Measurements from ENCODE around the gene SLC5A3. TPM values are rescaled to one million over a fixed set of nuclear protein-coding genes. Genes with fewer than 3 reads are reported as not detected.

Gene SLC5A3
- total RNA-seq, 1 experiment from 2014 or later, result 8.8 TPM

- Histone ChIP-seq H3K27ac (no peak overlapping the region), H3K27me3 (ENCODE audit: insufficient read depth, low read depth) (no peaks in the 10 kb centered on the region; the same call in 1 of the 2 replicates), H3K9me3 (ENCODE audit: insufficient read depth, low read depth) (no peaks in the 10 kb centered on the region), H3K79me2 (ENCODE audit: low read depth) (no peaks in the 10 kb centered on the region), H3K4me3 (no peak overlapping the region), H3F3A (ENCODE audit: insufficient read depth, low read depth) (no peaks in the 10 kb centered on the region), H3K4me1 (replicated peaks; ENCODE audit: insufficient read depth) (no peaks in the 10 kb centered on the region), H4K20me1 (ENCODE audit: insufficient read depth) (no peaks in the 10 kb centered on the region), H2AFZ (no peak overlapping the region), H3K9me2 (ENCODE audit: insufficient read depth) (no peaks in the 10 kb centered on the region), H3K36me3 (ENCODE audit: low read depth) (no peaks in the 10 kb centered on the region), H3K4me2 (no peak overlapping the region)
- ChIA-PET POLR2A (ENCODE audit: unreplicated experiment) (interaction anchor here (0.6 kb wide), 1 partner anchor 96 kb away, joined by 8 read pairs; no protein-coding TSS in a partner anchor), CTCF (no interaction called here)
- no TSS peak for BruUV-seq (replicated peaks)
- intact Hi-C loops (cut with micrococcal nuclease; ENCODE audit: unreplicated experiment), result no loop called here
- no peak for DNase-seq
- TF ChIP-seq CTCF (conservative IDR thresholded peaks at IDR 0.05) (no peak), EZH2 (IDR thresholded peaks at IDR 0.05; ENCODE audit: low read depth) (no peak)
These were observed 38.9 kb upstream of the SLC5A3 start for GRCh38 chr21:34034369-34035014.

- ChIA-PET POLR2A (ENCODE audit: unreplicated experiment) (no interaction called here), CTCF (no interaction called here)
- Histone ChIP-seq H3K79me2 (ENCODE audit: low read depth) (no peaks in the 10 kb centered on the region), H3K9me3 (ENCODE audit: insufficient read depth, low read depth) (no peaks in the 10 kb centered on the region), H3F3A (ENCODE audit: insufficient read depth, low read depth) (no peaks in the 10 kb centered on the region), H3K9me2 (ENCODE audit: insufficient read depth) (no peaks in the 10 kb centered on the region), H3K4me1 (replicated peaks; ENCODE audit: insufficient read depth) (no peaks in the 10 kb centered on the region), H3K4me2 (no peak overlapping the region), H3K27ac (no peak overlapping the region), H3K27me3 (ENCODE audit: insufficient read depth, low read depth) (no peaks in the 10 kb centered on the region; the same call in 1 of the 2 replicates), H3K36me3 (ENCODE audit: low read depth) (no peaks in the 10 kb centered on the region), H2AFZ (no peak overlapping the region), H3K4me3 (no peak overlapping the region), H4K20me1 (ENCODE audit: insufficient read depth) (no peaks in the 10 kb centered on the region)
- DNase-seq, result no peak
- no peak for TF ChIP-seq CTCF (conservative IDR thresholded peaks at IDR 0.05)
- TF ChIP-seq EZH2 (IDR thresholded peaks at IDR 0.05; ENCODE audit: low read depth), result no peak
- intact Hi-C loops (cut with micrococcal nuclease; ENCODE audit: unreplicated experiment), result no loop called here
- no TSS peak for BruUV-seq (replicated peaks)
These were observed 37.6 kb upstream of the SLC5A3 start for GRCh38 chr21:34035619-34036354.

GRCh38 chr21:34037009-34037795 is 36.2 kb upstream of the SLC5A3 start:
- no peaks in the 10 kb centered on the region for H3K9me3 ChIP-seq (ENCODE audit: insufficient read depth, low read depth)
- no peaks in the 10 kb centered on the region for H3K36me3 ChIP-seq (ENCODE audit: low read depth)
- H2AFZ ChIP-seq, result no peak overlapping the region
- H4K20me1 ChIP-seq (ENCODE audit: insufficient read depth), result no peaks in the 10 kb centered on the region
- intact Hi-C loops (cut with micrococcal nuclease; ENCODE audit: unreplicated experiment), result no loop called here
- H3K4me2 ChIP-seq, result no peak overlapping the region
- no peaks in the 10 kb centered on the region for H3K79me2 ChIP-seq (ENCODE audit: low read depth)
- H3K27ac ChIP-seq, result no peak overlapping the region
- no peaks in the 10 kb centered on the region for H3K9me2 ChIP-seq (ENCODE audit: insufficient read depth)
- POLR2A ChIA-PET (ENCODE audit: unreplicated experiment), result no interaction called here
- no peak for DNase-seq
- no peak overlapping the region for H3K4me3 ChIP-seq
- no TSS peak for BruUV-seq (replicated peaks)
- TF ChIP-seq EZH2 (IDR thresholded peaks at IDR 0.05; ENCODE audit: low read depth) (no peak), CTCF (conservative IDR thresholded peaks at IDR 0.05) (no peak)
- CTCF ChIA-PET, result no interaction called here
- H3F3A ChIP-seq (ENCODE audit: insufficient read depth, low read depth), result no peaks in the 10 kb centered on the region
- H3K27me3 ChIP-seq (ENCODE audit: insufficient read depth, low read depth), result no peaks in the 10 kb centered on the region; the same call in 1 of the 2 replicates
- H3K4me1 ChIP-seq (replicated peaks; ENCODE audit: insufficient read depth), result no peaks in the 10 kb centered on the region
